ENCODE data around the gene SEL1L3.

SEL1L3 gene

DNA sequence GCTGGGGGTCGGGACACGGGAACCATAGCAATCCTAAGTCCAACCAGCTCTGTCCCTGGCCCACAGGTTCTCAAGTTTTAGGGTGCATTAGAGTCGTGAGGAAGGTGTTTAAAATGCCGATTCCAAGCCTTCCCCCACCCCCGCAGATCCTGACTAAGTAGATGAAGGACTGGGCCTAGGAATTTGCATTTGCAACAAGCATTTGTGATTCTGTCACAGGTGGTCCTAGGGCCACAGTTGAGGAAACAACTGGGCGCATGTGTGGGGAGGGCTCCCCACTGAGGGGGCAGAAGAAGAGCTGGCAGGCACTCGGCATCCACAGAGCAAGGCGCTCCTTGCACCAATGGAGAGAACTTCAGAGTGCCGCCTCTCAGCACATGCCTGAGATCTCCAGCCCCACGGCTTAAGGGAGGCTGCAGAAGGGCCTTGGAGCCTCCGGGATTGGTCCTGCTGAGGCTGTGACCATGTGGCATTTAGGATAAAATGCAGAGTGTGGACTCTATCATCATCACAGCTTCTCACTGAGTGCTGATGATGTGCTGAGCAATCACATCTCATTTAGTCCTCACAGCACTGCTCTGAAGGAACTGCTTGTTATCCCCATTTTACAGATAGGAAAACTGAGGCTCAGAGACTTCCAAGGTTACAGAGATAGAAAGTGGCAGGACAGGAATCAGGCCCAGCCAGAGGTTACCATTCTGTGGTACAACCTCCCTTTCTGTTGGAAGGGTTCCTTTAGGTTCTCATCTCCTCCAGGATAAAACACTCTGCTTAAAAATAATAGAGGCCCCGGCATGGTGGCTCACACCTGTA, 16.7 kb downstream of the SEL1L3 start:
- DNase-seq = no peak

GRCh38 chr4:25844961-25845712, 17.7 kb downstream of the SEL1L3 start:
- DNase-seq = no peak

DNA sequence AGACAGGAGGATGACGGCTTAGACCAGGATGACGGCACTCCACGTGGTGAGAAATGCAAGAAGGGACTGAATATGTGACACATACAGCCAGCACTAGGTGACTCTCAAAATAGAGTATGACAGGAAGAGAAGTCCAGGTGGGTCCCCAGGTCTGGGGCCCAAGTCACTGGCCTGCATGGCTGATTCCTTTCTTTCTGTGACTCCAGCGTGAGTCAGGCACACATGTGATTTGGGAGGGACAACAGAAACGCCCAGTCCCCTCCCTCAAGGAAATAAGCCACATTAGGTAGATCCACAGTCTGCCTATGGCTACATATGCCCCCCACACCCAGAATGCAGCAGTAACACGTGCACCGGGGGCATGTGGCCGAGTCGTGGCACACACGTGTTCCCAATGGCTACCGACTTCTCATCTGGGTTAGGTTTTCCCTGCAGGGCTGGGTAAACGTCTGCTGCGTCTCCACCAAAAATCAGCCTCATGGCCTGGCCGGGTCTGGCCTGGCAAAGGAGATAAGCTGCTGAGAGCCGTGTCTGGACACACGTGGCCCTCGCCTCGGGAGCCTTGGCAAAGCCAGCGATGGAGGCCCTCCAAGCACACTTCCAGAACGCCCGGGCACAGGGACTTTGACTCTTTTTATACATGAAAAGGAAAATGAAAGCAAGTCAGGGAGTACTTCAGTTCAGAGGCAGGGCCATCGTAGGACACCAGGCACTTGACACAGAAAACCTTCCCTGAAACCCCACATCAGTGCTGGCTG, 19.3 kb downstream of the SEL1L3 start:
- DNase-seq = no peak

DNA sequence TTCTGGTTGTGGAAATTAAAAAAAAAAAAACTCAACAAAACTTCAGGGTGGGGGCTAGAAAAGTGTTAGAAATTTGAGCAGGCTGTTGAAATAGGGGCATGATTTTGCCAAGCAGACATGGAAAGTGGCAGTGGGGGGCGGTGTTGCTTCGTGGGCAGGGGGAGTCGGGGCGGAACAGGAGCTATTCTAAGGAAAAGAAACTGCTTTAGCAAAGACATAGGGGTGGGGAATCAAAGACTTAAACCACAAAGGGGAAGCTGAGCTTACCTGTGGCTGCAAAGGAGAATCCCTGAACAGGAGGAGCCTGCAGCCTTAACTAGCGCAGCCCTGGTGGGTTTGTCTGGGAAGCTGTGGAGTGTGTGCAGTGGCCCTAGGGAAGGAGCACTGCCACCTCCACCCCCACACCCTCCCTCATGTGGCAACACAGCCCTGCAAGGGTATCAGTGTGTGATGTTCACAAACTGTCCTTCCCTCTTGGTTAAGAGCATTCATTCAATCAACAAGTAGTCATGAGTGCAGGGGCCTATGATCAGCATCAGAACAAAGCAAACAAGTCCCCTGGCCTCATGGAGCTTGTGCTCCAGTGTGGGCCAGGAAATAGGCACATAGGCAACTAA, 20.5 kb downstream of the SEL1L3 start:
- no peak for DNase-seq

DNA sequence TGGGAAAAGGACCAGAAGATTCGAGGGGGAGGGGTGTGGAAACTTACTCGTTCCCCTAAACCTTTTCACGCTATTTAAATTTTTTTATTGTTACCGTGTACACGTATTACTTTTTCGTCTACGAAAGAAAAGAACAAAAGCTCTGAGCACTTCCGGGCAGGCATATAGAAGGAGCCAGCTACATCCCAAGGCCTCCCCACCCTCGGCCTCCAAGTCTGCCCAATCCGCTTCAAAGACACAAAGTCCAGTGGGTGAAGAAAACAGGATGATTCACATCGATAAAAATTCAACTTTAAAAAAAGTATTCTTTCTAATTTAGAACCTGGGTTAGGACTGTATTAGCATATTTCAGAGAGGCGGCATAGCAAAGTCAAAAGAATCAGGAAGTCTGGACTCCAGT, 23.1 kb downstream of the SEL1L3 start:
- DNase-seq = no peak

GRCh38 chr4:25839233-25839632, 23.6 kb downstream of the SEL1L3 start:
- no peak for DNase-seq

- DNase-seq = no peak
Observed at GRCh38 chr4:25838526-25838925, 24.3 kb downstream of the SEL1L3 start.

GRCh38 chr4:25837107-25837506, 25.7 kb downstream of the SEL1L3 start:
- DNase-seq = no peak

DNA sequence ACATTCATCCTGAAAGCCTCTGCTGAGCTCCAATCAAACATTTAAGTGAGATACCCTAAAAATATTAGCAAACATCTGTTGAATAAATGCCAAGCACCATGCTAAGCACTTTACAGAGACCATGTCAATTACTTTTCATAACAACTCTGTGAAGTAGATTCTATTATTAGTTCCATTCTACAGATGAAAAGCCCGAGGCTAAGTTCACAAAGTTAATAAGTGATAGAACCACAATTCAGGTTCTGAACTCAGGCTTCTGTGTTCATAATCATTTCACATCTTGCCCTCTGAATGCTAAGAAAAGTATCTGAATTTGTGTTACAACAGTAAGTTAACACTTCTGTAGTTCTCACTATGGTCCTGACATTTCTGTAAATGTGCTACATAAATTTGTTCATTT, 27.4 kb downstream of the SEL1L3 start:
- no peak for DNase-seq

GRCh38 chr4:25834411-25835107, 28.2 kb downstream of the SEL1L3 start:
- no peak for DNase-seq

GRCh38 chr4:25830548-25830947, 32.2 kb downstream of the SEL1L3 start:
- no peak for DNase-seq

DNA sequence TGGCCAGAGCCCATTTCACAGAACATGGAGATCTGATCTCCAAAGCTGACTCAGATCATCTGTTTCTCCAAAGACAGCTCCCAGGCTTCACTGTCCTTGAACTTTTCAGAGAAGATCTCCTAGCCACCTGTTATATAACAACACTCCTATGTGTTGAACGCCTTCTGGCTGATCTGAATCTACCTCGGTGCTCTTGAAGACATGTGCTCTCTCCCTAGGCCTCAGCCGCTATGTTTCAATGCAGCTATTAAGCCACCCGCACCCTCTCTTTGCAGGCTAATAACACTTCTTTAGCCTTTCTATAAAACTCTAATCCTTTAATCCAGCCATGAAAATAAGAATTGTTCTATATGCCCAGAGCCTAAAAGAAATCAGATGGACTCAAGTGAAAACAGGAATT, 34.9 kb downstream of the SEL1L3 start:
- DNase-seq = no peak

- no peak for DNase-seq
Observed at GRCh38 chr4:25827373-25827772, 35.4 kb downstream of the SEL1L3 start.

DNA sequence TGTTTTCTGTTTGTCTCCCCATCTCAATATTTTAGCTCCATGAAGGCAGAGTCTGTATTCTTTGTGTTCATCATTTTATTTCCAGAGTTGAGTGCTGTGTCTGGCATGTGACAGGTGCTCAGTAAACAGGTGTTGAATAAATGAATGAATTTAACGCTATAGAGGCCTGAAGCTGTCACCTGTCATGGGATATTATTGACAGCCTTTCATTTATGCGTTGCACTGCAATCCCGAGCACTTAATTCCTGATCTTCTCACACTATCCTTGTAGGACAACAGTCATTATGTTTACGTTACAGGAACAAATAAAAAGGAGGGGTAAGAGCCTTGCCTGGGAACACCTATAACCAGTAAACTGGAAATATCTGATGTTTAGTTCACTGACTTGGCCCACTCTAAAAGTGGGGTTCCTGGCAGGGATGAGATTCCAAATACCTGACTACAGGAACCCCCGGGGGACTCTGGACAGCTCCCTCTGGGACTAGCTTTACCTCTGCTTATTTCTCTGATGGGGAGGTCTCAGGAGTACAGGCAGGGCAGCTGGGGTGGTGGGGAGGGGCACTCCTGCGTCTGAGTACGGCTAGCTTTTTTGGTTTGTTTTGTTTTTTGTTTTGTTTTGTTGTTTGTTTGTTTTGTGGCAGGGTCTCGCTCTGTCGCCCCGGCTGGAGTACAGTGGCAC, 36.6 kb downstream of the SEL1L3 start:
- DNase-seq = no peak

GRCh38 chr4:25823632-25824031, 39.2 kb downstream of the SEL1L3 start:
- DNase-seq = no peak

- no peak for DNase-seq
Observed at GRCh38 chr4:25821899-25822298, 40.9 kb downstream of the SEL1L3 start.

DNA sequence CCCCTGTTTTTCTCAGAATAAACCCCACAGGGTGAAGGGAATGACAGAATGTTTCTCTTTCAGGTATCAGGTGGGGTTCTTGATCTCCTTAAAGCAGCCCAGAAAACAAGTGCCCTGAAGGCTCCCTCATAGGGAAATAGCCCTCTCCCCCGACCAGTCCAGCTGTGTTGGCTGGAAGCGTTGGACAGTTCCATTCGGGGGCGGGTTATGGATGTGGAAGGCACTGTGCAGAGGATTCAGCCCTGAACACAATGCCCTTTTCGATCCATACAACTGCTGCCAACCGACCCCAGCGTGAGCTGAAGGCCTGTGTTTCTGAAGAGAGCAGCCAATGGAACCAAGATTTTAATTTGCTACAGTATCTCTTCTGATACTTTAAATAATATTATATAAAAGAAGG, 41.5 kb downstream of the SEL1L3 start:
- DNase-seq = no peak

GRCh38 chr4:25818876-25819275, 43.9 kb downstream of the SEL1L3 start:
- DNase-seq = no peak

DNA sequence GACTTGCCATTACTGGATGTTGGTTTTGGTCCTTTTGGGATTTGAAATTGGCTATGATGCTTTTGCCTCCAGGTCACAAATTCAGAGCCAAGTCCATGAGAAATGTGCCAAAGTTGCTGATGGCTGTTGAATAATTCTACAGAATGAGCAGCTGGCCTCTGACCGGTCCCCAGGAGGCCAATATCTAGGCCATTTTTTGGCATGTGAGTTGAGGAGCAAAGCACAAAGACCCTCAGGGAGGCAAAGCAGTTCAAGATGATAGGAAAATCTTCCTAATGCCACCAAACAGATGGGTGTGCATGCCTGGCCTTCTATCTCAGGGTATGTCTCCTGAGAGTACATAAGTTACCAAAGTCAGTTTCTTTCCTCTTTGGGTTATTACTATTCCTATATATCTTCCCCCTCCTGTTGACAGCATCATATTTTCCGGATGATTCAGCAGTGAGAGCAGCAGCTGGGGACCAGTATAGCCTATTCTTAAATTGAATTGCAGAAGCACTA, 44.4 kb downstream of the SEL1L3 start:
- DNase-seq = no peak

DNA sequence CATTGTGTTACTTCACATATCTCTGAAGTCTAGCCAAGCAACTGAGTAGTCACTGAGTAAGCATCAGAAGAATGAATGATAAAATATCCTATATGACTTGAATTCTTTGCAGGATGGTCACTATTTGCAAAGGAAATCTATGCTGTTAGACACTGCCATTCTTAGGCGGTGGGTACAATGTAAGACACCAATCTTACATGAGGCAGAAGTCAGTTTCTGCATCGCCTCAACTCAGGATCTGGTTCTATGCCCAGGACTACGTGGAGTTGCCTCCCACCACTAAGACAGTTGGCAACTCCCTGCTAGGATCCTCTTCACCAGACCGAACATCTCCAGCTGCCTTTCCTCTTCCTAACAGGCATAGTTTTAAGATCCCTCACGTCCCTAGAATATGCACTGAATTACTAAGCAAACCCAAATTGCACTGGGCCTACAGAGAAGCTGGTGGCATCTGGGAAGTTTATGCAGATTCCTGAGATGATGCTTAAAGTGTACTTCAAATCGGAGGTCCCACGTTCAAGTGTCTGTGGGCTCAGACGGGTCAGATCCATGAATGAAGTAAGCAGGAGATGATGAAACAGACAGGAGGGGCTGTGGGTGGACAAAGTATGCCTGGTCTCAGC, 45.6 kb downstream of the SEL1L3 start:
- DNase-seq = peak; percentile 55

DNA sequence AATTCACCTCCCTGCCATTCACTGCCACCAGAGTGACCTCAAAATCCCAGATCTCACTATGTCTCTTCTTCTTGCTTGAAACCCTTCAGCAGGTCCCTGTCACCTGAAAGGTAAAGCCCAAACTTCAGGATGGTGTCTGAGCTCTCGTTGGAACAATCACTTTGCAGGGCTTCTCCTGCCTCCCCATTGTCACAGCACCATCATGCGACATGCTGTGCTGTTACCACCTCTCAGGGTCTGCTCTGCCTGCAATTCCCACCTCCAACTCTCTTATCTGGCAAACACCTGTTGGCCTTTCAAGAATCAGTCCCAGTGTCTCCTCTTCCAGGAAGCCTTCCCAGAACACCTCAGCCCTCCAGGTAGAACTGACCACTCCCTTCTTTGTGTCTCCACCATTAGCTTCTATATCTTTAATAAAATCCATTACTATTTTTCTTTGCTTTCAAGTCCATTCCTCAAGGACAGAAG, 46.2 kb downstream of the SEL1L3 start:
- DNase-seq = no peak
